ENCODE results near the gene C6orf136. TPM values are rescaled to one million over a fixed set of nuclear protein-coding genes. Genes with fewer than 3 reads are reported as not detected.

The C6orf136 gene
- total and polyA plus RNA-seq, 9 of the 15 experiments (the other 6 are each of a cell fraction or from before 2014, with no cell fraction given), result 14.1 to 63.1 (median 18.4) TPM

DNA sequence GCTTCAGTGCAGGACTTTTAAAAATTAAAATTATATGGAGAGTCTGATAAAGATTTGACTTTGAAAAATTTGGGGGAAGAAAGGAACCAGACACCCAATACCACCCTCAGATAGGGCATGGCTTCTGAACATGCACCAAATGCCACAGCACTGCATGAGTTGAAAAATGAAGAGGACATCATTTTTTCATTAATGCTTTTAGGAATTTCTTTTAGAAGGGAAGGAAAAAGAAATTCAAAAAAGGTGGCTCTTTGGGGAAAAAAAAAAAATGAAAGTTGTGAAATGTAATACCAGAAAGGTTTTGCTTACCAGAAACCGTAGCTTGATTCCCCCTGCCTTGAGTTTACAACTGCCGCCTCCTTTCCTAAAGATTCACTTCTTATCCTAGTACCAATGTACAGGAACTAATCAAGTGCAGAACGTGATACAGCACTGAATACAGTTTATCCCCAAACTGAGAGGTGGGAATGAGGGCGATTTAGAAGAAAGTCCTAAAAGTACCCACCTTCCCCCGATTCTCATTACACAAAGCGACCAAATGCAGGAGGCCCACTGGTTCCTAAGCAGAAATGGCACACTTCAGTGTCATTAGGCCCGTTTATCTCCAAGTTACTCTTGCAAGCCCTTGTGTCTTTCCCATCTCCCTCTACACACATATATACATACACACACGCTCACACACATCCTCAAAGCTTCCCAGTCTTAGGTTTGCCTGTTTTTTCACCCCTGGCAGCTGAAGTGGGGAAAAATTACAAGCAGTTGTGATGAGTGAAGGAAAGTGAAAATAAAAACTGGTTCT is 32.7 kb upstream of the C6orf136 start:
- CTCF ChIA-PET (ENCODE audit: low intra/inter-chr PET ratio), result no interaction called here
- ATAC-seq (peak; percentile 1), DNase-seq (ENCODE audit: extremely low read depth in 1 of 4, low spot score in 3 of 4) (peak in 1 of 4 experiments; percentile 55), FAIRE-seq (no peak)
- peak overlapping the region; percentile 95 for H3K27ac ChIP-seq (ENCODE audit: extremely low read depth, low read depth, low read length)
- H3K27me3 ChIP-seq (ENCODE audit: control insufficient read depth in 2 of 2, insufficient read depth in 2 of 2, low read length in 2 of 2), result no peaks in the 10 kb centered on the region
- H3K9me1 ChIP-seq (ENCODE audit: control insufficient read depth, insufficient read depth, low read length), result no peaks in the 10 kb centered on the region
- no peak overlapping the region for H2AFZ ChIP-seq (ENCODE audit: low read depth, low read length)
- POLR2A ChIA-PET, result interaction anchor here (0.6 to 4.8 kb wide), 83 partner anchors 9 to 858 kb away, joined by 3 to 310 read pairs (median 5); partner anchors contain the start of genes ABCF1, ATAT1, C6orf136 and DHX16
- intact Hi-C loops (cut with micrococcal nuclease) (loop anchor here (2.0 kb wide), 1 partner anchor 59 kb away; the partner anchor contains the start of gene DHX16), in situ Hi-C loops (cut with MboI) (no loop called here)
- H3K4me2 ChIP-seq (ENCODE audit: insufficient read depth, low read length), result peak overlapping the region; percentile 99
- H3K4me1 ChIP-seq (replicated peaks in 1 of 2; ENCODE audit: control insufficient read depth in 2 of 2, insufficient read depth in 2 of 2, low read length in 2 of 2), result peaks cover 4 to 26% of the 10 kb centered on the region in 2 experiments; a peak in 4 of 5 replicates
- peaks cover 85% of the 10 kb centered on the region for H3K79me2 ChIP-seq (ENCODE audit: control insufficient read depth, insufficient read depth, low read length)
- H3K9ac ChIP-seq (ENCODE audit: insufficient read depth in 1 of 2, low read depth in 2 of 2, low read length in 2 of 2), result peak overlapping the region; percentile 79 to 99; a peak in 3 of 4 replicates
- peak overlapping the region; percentile 68 for H3K4me3 ChIP-seq
- peaks cover 8% of the 10 kb centered on the region; the same call in 1 of the 2 replicates for H4K20me1 ChIP-seq (replicated peaks; ENCODE audit: control insufficient read depth, insufficient read depth, low read length)
- peaks cover 67% of the 10 kb centered on the region for H3K36me3 ChIP-seq (ENCODE audit: control insufficient read depth, insufficient read depth, low read length)
- no TSS peak for BruUV-seq (replicated peaks)
- H3K9me3 ChIP-seq (replicated peaks; ENCODE audit: control insufficient read depth, insufficient read depth, low read depth, low read length), result no peaks in the 10 kb centered on the region
- 26% methylated on average over 8 of the region's 8 CpGs for WGBS (ENCODE audit: insufficient coverage, low coverage, missing lambda C conversion rate)
- no peak for TF ChIP-seq CBX5 (IDR thresholded peaks at IDR 0.05; ENCODE audit: borderline replicate concordance, low read depth)
- peak; percentile 35; the same call in 1 of the 2 replicates for TF ChIP-seq ZNF3 (CRISPR knock-in tag; IDR thresholded peaks at IDR 0.05)
- TF ChIP-seq ETV1 (tag; conservative IDR thresholded peaks at IDR 0.05; ENCODE audit: low read depth), result no peak
- TF ChIP-seq DDX20 (tag; IDR thresholded peaks at IDR 0.05; ENCODE audit: low read depth), result no peak
- no peak for TF ChIP-seq HDAC6 (IDR thresholded peaks at IDR 0.05; ENCODE audit: low read depth, low read length)
- TF ChIP-seq GATAD2B (IDR thresholded peaks at IDR 0.05; ENCODE audit: borderline replicate concordance), result no peak
- TF ChIP-seq MTA3 (IDR thresholded peaks at IDR 0.05; ENCODE audit: borderline replicate concordance), result peak; percentile 60
- TF ChIP-seq, protein P1, sequence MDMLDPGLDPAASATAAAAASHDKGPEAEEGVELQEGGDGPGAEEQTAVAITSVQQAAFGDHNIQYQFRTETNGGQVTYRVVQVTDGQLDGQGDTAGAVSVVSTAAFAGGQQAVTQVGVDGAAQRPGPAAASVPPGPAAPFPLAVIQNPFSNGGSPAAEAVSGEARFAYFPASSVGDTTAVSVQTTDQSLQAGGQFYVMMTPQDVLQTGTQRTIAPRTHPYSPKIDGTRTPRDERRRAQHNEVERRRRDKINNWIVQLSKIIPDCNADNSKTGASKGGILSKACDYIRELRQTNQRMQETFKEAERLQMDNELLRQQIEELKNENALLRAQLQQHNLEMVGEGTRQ (CRISPR knock-in tag; IDR thresholded peaks at IDR 0.05), result no peak
- no peak for TF ChIP-seq C11orf30 (IDR thresholded peaks at IDR 0.05; ENCODE audit: low read depth)
- TF ChIP-seq ZNF583 (CRISPR knock-in tag; IDR thresholded peaks at IDR 0.05), result no peak
- no peak for TF ChIP-seq CHD1 (IDR thresholded peaks at IDR 0.05; ENCODE audit: low read length)
- peak; percentile 41; the same call in 1 of the 2 replicates for TF ChIP-seq ZNF445 (CRISPR knock-in tag; IDR thresholded peaks at IDR 0.05; ENCODE audit: low read depth)
- no peak for TF ChIP-seq ZNF586 (CRISPR knock-in tag; conservative IDR thresholded peaks at IDR 0.05)
- TF ChIP-seq EWSR1 (IDR thresholded peaks at IDR 0.05; ENCODE audit: borderline replicate concordance, low read depth, partially characterized antibody), result peak; percentile 54
- TF ChIP-seq ZNF224 (CRISPR knock-in tag; IDR thresholded peaks at IDR 0.05), result peak; percentile 66; the same call in 1 of the 2 replicates
- no peak for TF ChIP-seq TCF7 (IDR thresholded peaks at IDR 0.05; ENCODE audit: borderline replicate concordance)
- TF ChIP-seq ZNF584 (CRISPR knock-in tag; IDR thresholded peaks at IDR 0.05; ENCODE audit: low read depth), result no peak
- no peak for TF ChIP-seq MTF1 (CRISPR knock-in tag; IDR thresholded peaks at IDR 0.05; ENCODE audit: borderline replicate concordance)
- TF ChIP-seq CTBP1 (IDR thresholded peaks at IDR 0.05; ENCODE audit: borderline replicate concordance), result 0 out of 2 replicates have a peak, but pooled peaks have one; percentile 26
- TF ChIP-seq, protein P2, sequence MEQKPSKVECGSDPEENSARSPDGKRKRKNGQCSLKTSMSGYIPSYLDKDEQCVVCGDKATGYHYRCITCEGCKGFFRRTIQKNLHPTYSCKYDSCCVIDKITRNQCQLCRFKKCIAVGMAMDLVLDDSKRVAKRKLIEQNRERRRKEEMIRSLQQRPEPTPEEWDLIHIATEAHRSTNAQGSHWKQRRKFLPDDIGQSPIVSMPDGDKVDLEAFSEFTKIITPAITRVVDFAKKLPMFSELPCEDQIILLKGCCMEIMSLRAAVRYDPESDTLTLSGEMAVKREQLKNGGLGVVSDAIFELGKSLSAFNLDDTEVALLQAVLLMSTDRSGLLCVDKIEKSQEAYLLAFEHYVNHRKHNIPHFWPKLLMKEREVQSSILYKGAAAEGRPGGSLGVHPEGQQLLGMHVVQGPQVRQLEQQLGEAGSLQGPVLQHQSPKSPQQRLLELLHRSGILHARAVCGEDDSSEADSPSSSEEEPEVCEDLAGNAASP (IDR thresholded peaks at IDR 0.05), result no peak
- no peak for TF ChIP-seq RAD51 (IDR thresholded peaks at IDR 0.05; ENCODE audit: borderline replicate concordance, low read depth)

Measured in K562 (cell line).